ENCODE data around the gene LIME1. TPM values are rescaled to one million over a fixed set of nuclear protein-coding genes. Genes with fewer than 3 reads are reported as not detected.

The LIME1 gene
- total and polyA plus RNA-seq, 8 donors: 2.6 to 46.6 (median 3.5) TPM

GRCh38 chr20:63693083-63693732, 43.3 kb upstream of the LIME1 start:
- H3K9me3 ChIP-seq: no peaks in the 10 kb centered on the region
- TF ChIP-seq CTCF (IDR thresholded peaks at IDR 0.05): no peak
- no peaks in the 10 kb centered on the region for H3K36me3 ChIP-seq
- H3K27me3 ChIP-seq: no peaks in the 10 kb centered on the region
- no peak for FAIRE-seq
- no peak overlapping the region for H3K4me3 ChIP-seq
- peak in 2 of 6 donors; percentile 31 to 60 for DNase-seq
- intact Hi-C loops (cut with DNase I): no loop called here
- no peak overlapping the region for H3K27ac ChIP-seq
- ATAC-seq: no peak
- WGBS, 2 donors: 88 to 90% methylated on average over 10 of the region's 10 CpGs
- H3K4me1 ChIP-seq: peaks cover 0 to 12% (median 0%) of the 10 kb centered on the region in 3 donors

GRCh38 chr20:63693733-63694583, 42.5 kb upstream of the LIME1 start:
- FAIRE-seq: no peak
- DNase-seq: peak in 2 of 6 donors; percentile 39 to 45

GRCh38 chr20:63694584-63695423, 41.7 kb upstream of the LIME1 start:
- TF ChIP-seq CTCF (IDR thresholded peaks at IDR 0.05): no peak
- intact Hi-C loops (cut with DNase I): no loop called here
- Histone ChIP-seq H3K9me3 (no peaks in the 10 kb centered on the region), H3K27me3 (no peaks in the 10 kb centered on the region), H3K36me3 (no peaks in the 10 kb centered on the region), H3K4me3 (no peak overlapping the region), H3K4me1 (peaks cover 0 to 12% (median 0%) of the 10 kb centered on the region in 3 donors), H3K27ac (no peak overlapping the region)
- WGBS, 2 donors: 93 to 94% methylated on average over 36 to 37 of the region's 37 CpGs
- no peak for ATAC-seq
- no peak for FAIRE-seq
- peak in 2 of 6 donors; percentile 44 to 84 for DNase-seq

More at GRCh38 chr20:63693733-63694583, 42.5 kb upstream of the LIME1 start:
- H3K4me1 ChIP-seq: peaks cover 0 to 12% (median 0%) of the 10 kb centered on the region in 3 donors
- no peak for ATAC-seq
- no peaks in the 10 kb centered on the region for H3K27me3 ChIP-seq
- no peak for TF ChIP-seq CTCF (IDR thresholded peaks at IDR 0.05)
- H3K4me3 ChIP-seq: no peak overlapping the region
- no peak overlapping the region for H3K27ac ChIP-seq
- H3K36me3 ChIP-seq: no peaks in the 10 kb centered on the region
- intact Hi-C loops (cut with DNase I): no loop called here
- WGBS, 2 donors: 86 to 92% methylated on average over 21 of the region's 21 CpGs
- H3K9me3 ChIP-seq: no peaks in the 10 kb centered on the region

- H3K4me3 ChIP-seq: no peak overlapping the region
- WGBS, 2 donors: 79 to 82% methylated on average over 23 to 25 of the region's 25 CpGs
- H3K27ac ChIP-seq: no peak overlapping the region
- peaks cover 0 to 12% (median 0%) of the 10 kb centered on the region in 3 donors for H3K4me1 ChIP-seq
- no peak for TF ChIP-seq CTCF (IDR thresholded peaks at IDR 0.05)
- no peaks in the 10 kb centered on the region for H3K9me3 ChIP-seq
- no peaks in the 10 kb centered on the region for H3K27me3 ChIP-seq
- peak in 4 of 6 donors; percentile 12 to 79 (median 35) for DNase-seq
- H3K36me3 ChIP-seq: no peaks in the 10 kb centered on the region
- ATAC-seq: no peak
- intact Hi-C loops (cut with DNase I): no loop called here
- FAIRE-seq: no peak
These were observed 40.8 kb upstream of the LIME1 start for GRCh38 chr20:63695424-63696305.
